BLaER1 (cell line): Measurements from ENCODE around the gene CELA3A.
A peak's percentile ranks its signal among the peaks of the same experiment; 100 is the strongest.
"Not testable (repeated sequence)": the region's sequence is repeated elsewhere in the genome, so short reads cannot be mapped to it uniquely, and the experiment has no call there.

Experiments
- H3K27ac ChIP-seq: shearing (Covaris generic); formaldehyde crosslinking; 2 replicates; pipeline ENCODE4 v1.8.1; 2022
- H3K27me3 ChIP-seq: shearing (Covaris generic); formaldehyde crosslinking; 2 replicates; pipeline ENCODE4 v1.8.1; 2022
- H3K36me3 ChIP-seq: shearing (Covaris generic); formaldehyde crosslinking; 2 replicates; pipeline ENCODE4 v1.8.1; 2022
- H3K4me1 ChIP-seq: shearing (Covaris generic); formaldehyde crosslinking; 2 replicates; pipeline ENCODE4 v1.8.1; 2022
- H3K4me2 ChIP-seq: shearing (Covaris generic); formaldehyde crosslinking; 2 replicates; pipeline ENCODE4 v1.8.1; 2022
- H3K4me3 ChIP-seq: shearing (Covaris generic); formaldehyde crosslinking; 2 replicates; pipeline ENCODE4 v1.8.1; 2022
- H3K9ac ChIP-seq: shearing (Covaris generic); formaldehyde crosslinking; 2 replicates; pipeline ENCODE4 v1.8.1; 2022
- H3K9me3 ChIP-seq: shearing (Covaris generic); formaldehyde crosslinking; 2 replicates; pipeline ENCODE4 v1.8.1; 2022
- H4K20me1 ChIP-seq: shearing (Covaris generic); formaldehyde crosslinking; 2 replicates; pipeline ENCODE4 v1.8.1; 2022

CELA3A gene

GRCh38 chr1:21986386-21986785 is 15.1 kb upstream of the CELA3A start:
- not testable (repeated sequence) for H3K4me2 ChIP-seq, H3K9me3 ChIP-seq, H3K4me1 ChIP-seq, H3K36me3 ChIP-seq, H3K9ac ChIP-seq, H3K27me3 ChIP-seq, H3K4me3 ChIP-seq, H3K27ac ChIP-seq, H4K20me1 ChIP-seq

- not testable (repeated sequence) for H3K27me3 ChIP-seq, H3K9ac ChIP-seq, H3K27ac ChIP-seq, H3K9me3 ChIP-seq, H3K36me3 ChIP-seq, H3K4me1 ChIP-seq, H4K20me1 ChIP-seq, H3K4me3 ChIP-seq, H3K4me2 ChIP-seq
These were observed 11.6 kb upstream of the CELA3A start for GRCh38 chr1:21989672-21990393.

- H3K4me2 ChIP-seq, H4K20me1 ChIP-seq, H3K9ac ChIP-seq, H3K9me3 ChIP-seq, H3K27ac ChIP-seq, H3K4me3 ChIP-seq, H3K27me3 ChIP-seq, H3K36me3 ChIP-seq: not testable (repeated sequence)
- H3K4me1 ChIP-seq = peaks cover 14% of the 10 kb centered on the region
These were observed 9.3 kb upstream of the CELA3A start for GRCh38 chr1:21992186-21992585.

- H3K9ac ChIP-seq, H3K9me3 ChIP-seq, H3K27me3 ChIP-seq, H3K36me3 ChIP-seq, H3K4me3 ChIP-seq, H4K20me1 ChIP-seq, H3K27ac ChIP-seq, H3K4me2 ChIP-seq: not testable (repeated sequence)
- H3K4me1 ChIP-seq = peaks cover 28% of the 10 kb centered on the region
These were observed 6.7 kb upstream of the CELA3A start for GRCh38 chr1:21994716-21995115.

- H3K9ac ChIP-seq, H3K4me3 ChIP-seq, H4K20me1 ChIP-seq, H3K27me3 ChIP-seq, H3K9me3 ChIP-seq, H3K36me3 ChIP-seq: not testable (repeated sequence)
- H3K27ac ChIP-seq = 0 out of 2 replicates have a peak overlapping the region, but pooled peaks have one; percentile 80
- peak overlapping the region; percentile 14 for H3K4me2 ChIP-seq
- peaks cover 31% of the 10 kb centered on the region for H3K4me1 ChIP-seq
These were observed 4.8 kb upstream of the CELA3A start for GRCh38 chr1:21996663-21996970.

- H3K27me3 ChIP-seq, H4K20me1 ChIP-seq, H3K4me3 ChIP-seq, H3K9me3 ChIP-seq, H3K36me3 ChIP-seq: not testable (repeated sequence)
- Histone ChIP-seq H3K4me1 (peaks cover 31% of the 10 kb centered on the region), H3K27ac (peak overlapping the region; percentile 80), H3K4me2 (peak overlapping the region; percentile 68), H3K9ac (peak overlapping the region; percentile 57)
These were observed 3.4 kb upstream of the CELA3A start for GRCh38 chr1:21997891-21998623.

GRCh38 chr1:21998624-21999294 is 2.7 kb upstream of the CELA3A start:
- not testable (repeated sequence) for H3K9me3 ChIP-seq, H3K27me3 ChIP-seq, H4K20me1 ChIP-seq, H3K36me3 ChIP-seq, H3K4me3 ChIP-seq
- Histone ChIP-seq H3K9ac (peak overlapping the region; percentile 57; the same call in 1 of the 2 replicates), H3K27ac (peak overlapping the region; percentile 80), H3K4me2 (peak overlapping the region; percentile 68), H3K4me1 (peaks cover 31% of the 10 kb centered on the region)

- Histone ChIP-seq H3K4me1 (peaks cover 31% of the 10 kb centered on the region), H3K4me2 (peak overlapping the region; percentile 36), H3K27ac (peak overlapping the region; percentile 44; the same call in 1 of the 2 replicates)
- H3K27me3 ChIP-seq, H3K36me3 ChIP-seq, H4K20me1 ChIP-seq, H3K9me3 ChIP-seq, H3K9ac ChIP-seq, H3K4me3 ChIP-seq: not testable (repeated sequence)
These were observed 1.8 kb upstream of the CELA3A start for GRCh38 chr1:21999645-22000044.

- H4K20me1 ChIP-seq, H3K27me3 ChIP-seq, H3K9me3 ChIP-seq, H3K4me3 ChIP-seq, H3K4me2 ChIP-seq, H3K9ac ChIP-seq, H3K27ac ChIP-seq, H3K36me3 ChIP-seq: not testable (repeated sequence)
- H3K4me1 ChIP-seq = peaks cover 14% of the 10 kb centered on the region
These were observed 1.0 kb downstream of the CELA3A start for GRCh38 chr1:22002461-22002860.

- not testable (repeated sequence) for H3K27me3 ChIP-seq, H3K36me3 ChIP-seq, H3K9me3 ChIP-seq, H3K27ac ChIP-seq, H3K9ac ChIP-seq, H3K4me2 ChIP-seq, H3K4me3 ChIP-seq, H4K20me1 ChIP-seq
- peaks cover 12% of the 10 kb centered on the region; the same call in 1 of the 2 replicates for H3K4me1 ChIP-seq
These were observed 1.4 kb downstream of the CELA3A start for GRCh38 chr1:22002875-22003274.

- not testable (repeated sequence) for H3K27ac ChIP-seq, H3K36me3 ChIP-seq, H4K20me1 ChIP-seq, H3K4me3 ChIP-seq, H3K27me3 ChIP-seq, H3K9me3 ChIP-seq, H3K4me2 ChIP-seq, H3K9ac ChIP-seq, H3K4me1 ChIP-seq
These were observed 2.5 kb downstream of the CELA3A start for GRCh38 chr1:22003959-22004358.

GRCh38 chr1:22005261-22006149 is 4.0 kb downstream of the CELA3A start:
- H3K4me2 ChIP-seq, H3K36me3 ChIP-seq, H3K27me3 ChIP-seq, H3K27ac ChIP-seq, H3K9ac ChIP-seq, H4K20me1 ChIP-seq, H3K4me1 ChIP-seq, H3K4me3 ChIP-seq, H3K9me3 ChIP-seq: not testable (repeated sequence)

GRCh38 chr1:22006736-22007135 is 5.3 kb downstream of the CELA3A start:
- H3K27ac ChIP-seq = not testable (repeated sequence)

GRCh38 chr1:22007262-22007661 is 5.8 kb downstream of the CELA3A start:
- H3K9me3 ChIP-seq, H3K9ac ChIP-seq, H3K4me3 ChIP-seq, H3K27me3 ChIP-seq, H3K36me3 ChIP-seq, H4K20me1 ChIP-seq, H3K27ac ChIP-seq, H3K4me1 ChIP-seq, H3K4me2 ChIP-seq: not testable (repeated sequence)

More at GRCh38 chr1:22006736-22007135, 5.3 kb downstream of the CELA3A start:
- H3K9ac ChIP-seq, H3K4me1 ChIP-seq, H3K4me2 ChIP-seq, H4K20me1 ChIP-seq, H3K9me3 ChIP-seq, H3K27me3 ChIP-seq, H3K36me3 ChIP-seq, H3K4me3 ChIP-seq: not testable (repeated sequence)
